ENCODE data around the gene UBXN11.

Gene UBXN11, protein sequence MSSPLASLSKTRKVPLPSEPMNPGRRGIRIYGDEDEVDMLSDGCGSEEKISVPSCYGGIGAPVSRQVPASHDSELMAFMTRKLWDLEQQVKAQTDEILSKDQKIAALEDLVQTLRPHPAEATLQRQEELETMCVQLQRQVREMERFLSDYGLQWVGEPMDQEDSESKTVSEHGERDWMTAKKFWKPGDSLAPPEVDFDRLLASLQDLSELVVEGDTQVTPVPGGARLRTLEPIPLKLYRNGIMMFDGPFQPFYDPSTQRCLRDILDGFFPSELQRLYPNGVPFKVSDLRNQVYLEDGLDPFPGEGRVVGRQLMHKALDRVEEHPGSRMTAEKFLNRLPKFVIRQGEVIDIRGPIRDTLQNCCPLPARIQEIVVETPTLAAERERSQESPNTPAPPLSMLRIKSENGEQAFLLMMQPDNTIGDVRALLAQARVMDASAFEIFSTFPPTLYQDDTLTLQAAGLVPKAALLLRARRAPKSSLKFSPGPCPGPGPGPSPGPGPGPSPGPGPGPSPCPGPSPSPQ

DNA sequence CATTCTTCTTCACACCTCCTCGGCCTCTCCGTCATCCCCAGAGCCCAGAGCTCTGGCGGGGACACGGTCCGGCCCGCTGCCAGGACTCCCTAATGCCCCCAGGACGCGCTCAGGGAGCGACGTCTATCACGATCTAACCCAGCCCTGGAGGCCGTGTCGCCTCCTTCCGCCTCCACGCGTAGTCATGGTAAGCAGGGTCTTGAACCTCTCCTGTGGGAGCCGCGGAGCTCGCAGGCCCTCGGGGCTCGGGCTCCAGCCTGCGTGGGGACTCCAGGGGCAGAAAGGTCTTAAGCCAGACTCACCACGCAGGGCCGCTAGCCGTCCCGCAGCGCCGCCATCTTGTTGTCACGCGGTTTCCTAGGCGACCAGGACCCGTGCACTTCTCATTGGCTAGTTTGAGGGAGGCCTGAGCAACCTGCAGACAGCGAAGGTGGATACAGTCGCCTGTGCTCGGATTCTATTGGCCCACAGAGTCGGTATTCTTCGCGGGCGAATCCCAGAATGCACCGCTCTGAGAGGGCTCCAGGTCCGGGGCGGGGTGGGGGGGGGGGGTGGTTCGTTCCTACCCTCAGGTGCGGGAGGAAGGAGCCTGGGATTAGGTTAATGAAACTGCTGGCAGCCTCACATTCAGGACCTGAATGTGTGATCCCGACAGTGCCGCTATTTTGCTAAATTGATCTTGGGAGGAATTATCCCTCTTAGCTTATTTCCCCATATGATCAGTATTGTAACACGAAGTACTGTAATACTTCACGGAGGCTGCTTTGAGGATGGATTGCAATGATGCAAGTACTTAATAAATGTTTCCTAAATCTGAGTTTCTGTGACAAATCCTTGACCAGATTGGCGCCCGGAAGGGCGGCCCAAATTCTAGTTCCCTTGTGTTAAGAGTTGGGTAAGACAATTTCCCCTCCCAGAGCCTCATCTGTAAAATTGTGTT lies at the start of gene UBXN11:
TSS of gene UBXN11 (minus strand) at position 347 of the 940 bp plus-strand sequence. CDS start 3,753 bp downstream, outside the sequence.
- peak; percentile 98 for DNase-seq

DNA sequence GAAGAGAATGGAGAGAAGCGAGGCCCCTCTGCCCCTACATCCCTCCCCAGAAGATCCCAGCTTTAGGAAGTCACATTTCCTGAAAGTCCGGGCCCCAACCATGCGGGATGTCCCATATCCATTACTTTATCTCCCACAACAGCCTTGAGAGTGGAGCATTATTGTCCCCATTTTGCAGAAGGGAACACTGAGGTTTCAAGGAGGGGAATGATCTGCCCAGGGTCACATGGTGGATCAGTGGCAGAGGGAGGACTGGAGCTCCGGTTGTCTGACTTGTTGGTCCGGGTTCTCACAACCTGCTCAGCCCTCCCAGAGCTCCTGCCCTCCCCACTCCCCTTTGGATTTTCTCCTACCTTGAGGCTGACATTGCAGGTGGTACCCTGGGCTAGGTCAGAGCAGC lies 49.7 kb upstream of the UBXN11 start:
- DNase-seq, result no peak

DNA sequence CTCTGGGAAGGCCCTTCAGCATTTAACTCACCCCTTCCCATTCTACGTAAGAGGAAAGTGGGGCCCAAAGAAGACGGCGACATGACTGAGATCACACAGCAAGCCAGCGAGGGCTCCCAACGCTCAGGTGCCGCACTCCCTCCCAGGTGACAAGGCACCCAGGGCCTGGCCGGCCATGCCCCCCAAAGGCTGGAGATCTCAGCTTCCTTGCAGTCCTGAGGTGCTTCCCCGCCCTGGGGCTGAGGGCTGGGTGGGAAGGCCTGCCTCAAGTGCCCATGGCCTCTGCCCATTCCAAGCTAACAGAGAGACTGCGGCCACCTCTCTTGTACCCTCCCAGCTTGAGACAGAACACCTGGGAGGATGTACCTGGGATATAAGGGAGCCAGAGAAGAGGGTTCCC lies 48.5 kb upstream of the UBXN11 start:
- DNase-seq, result no peak

DNA sequence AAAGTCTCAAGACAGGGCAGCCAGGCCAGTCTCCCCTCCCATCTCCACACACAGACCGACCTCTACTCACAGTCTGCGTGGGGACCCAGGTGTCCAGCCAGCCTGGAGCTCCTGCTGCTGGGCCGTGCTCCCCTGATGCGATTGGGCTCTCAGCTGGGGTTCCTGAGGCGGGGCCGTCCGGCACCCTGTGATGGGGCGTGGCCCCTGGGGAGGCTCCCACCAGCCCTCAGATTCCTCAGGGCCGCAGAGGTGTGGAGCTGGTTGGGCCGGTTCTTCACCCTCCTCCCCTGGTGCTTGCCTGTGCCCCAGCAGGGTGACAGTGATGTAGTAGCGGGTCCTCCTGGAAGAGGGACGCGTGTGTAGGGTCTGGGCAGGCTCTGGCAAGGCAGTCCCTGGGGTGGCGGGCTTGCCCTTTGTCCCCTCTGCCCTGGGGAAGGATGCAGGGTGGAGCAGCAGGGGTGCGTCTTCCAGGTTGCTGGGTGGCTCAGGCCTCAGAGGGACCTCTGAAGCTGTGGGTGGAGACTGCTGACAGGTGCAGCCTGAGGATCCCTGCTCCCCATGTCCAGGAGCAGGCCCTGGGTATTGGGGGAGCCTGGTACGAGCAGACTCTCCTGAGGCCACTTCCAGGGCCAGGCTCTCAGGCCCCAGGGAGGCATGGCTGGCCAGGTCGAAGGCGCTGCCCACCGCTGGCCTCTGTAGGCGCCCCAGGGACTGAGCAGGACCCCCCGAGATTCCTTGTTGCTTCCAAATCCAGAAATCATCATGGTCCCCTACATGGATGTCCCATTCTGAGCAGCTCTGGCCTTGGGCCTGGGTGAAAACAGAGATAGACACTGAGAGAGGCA lies 47.8 kb upstream of the UBXN11 start, which contains the start of gene CRYBG2:
TSS of gene CRYBG2 (minus strand) at position 155 of the 845 bp plus-strand sequence. CDS start 7,473 bp downstream, outside the sequence.
- no peak for DNase-seq

DNA sequence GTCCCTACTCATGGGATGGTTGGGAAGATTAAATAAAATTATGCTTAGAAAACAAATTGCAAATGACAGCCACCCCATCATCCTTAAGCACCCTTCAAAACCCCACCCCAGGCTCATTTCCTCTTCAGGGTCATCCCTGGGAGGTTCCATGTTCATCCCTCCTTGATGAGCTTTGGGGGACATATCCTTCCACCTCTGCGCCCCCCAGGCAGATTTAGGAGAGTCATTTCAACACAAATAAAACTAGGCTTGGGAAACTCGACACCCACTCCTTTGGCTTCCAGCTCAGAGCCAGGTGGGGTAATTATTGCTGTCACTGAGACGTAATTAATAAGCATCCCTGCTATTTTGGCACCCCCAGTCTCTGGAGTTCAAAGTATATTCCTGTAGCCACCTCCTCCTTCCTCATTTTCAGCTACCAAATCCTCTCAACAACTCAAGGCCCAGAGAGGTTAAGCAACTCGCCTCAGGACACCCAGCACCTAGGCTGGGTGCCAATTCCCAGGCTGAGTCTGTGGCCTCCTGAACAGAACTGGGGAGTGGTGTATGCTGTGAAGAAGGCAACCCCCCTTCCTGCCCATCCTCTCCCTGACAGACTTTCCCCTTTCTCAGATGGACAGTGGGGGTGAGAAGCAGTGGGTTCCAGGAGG lies 46.9 kb upstream of the UBXN11 start:
- peak; percentile 96 for DNase-seq

DNA sequence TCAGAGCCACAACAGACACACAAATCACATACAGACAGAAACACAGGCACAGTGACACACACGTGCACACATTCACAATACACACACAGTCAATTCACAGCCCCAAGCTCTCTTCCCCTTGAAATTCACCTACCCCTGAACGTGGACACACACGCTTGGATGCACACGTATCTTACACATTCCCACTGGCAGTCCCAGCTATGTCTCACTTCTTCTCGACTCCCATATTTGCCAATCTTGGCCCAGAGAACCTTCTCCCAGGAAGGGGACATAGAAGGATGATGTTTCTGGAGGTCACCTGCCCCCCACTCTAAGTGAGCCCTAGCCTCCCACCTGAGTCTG lies 45.9 kb upstream of the UBXN11 start:
- DNase-seq, result no peak

DNA sequence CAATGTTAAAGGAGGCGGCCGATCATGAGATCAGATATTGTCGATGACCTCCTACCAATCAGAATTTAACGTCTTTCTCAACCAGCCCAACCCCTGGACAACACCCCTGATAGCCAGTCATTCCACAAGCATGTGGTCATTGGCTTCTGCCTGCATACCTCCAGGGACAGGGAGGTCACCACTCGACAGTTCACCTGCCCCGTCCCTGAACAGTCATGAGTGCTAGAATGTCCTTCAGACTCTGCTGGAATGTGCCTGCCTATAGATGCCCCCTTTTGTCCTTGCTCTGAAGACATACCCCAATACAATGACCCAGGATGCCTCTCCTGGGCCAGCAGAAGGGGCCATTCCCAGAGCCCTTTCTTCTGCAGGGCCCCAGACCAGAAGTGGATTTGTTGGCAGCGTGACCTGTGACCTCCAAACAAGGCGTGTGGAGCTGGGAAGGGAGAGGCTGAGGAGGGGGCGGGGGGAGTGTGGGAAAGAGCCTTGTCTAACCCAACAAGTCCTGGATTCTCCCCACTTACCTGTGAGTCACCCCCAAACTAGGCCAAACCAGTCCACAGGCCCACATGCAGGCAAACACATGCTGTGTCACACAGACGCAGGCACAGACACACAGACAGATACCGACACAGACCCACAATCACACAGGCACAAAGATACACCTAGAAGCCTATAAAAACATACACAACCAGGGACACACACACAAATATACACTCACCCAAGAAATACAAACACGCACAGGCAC lies 45.3 kb upstream of the UBXN11 start:
- DNase-seq, result no peak

DNA sequence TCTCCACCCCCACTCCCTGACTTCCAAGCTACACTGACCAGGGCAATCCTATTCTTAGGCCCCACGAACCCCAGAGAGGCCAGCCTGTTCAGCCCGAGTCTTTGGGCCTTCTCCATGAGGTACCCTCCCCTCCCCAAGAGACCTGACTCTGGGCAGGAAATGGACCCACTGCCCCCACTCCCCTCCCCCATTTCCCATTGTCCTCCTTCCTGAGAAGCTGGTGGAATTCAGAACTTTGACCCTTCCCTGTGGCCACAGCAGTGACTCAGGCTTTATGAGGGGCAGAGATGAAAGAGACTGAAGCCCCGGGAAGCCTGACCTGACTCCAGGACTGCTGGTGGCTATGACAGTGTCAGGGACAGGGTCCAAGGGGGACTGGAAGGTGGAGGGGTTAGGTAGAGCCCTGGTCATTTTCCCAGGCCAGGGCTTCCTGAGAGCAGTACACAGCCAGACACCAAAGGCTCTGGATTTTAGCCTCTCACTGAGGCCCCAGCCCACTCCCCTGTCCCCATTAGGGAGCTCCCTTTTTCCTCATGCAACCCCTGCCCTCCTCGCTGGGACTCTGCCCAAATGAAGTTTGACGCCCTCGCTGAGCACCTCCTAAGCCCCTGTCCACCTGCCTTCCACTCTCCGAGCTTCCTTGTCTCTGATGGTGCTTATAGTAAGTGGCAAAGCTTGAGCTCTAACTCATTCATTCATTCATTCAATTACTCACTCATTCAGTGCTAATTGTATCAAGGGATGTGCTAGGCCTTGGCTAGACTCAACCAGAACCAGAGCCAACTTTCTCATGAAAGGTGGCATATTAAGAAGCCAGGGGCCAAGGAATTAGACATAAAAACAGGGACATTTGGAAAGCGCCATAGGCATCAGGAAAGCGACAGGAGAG lies 44.5 kb upstream of the UBXN11 start:
- DNase-seq, result no peak

DNA sequence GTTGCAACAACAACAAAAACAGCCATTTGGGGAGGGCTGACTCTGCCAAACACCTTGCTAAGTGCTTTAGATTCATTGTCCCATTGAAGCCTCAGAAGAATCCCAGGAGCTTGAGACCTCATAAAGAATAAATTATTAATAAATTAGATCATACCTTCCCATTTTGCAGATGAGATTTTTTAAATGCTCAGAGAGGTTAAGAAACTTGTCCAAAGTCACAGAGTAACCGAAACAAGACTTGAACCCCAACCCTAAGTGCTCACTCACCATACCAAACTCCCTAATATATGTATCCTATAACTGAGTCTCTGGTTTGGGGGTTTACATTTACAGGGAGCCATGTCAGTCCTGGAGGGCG lies 43.9 kb upstream of the UBXN11 start:
- no peak for DNase-seq

DNA sequence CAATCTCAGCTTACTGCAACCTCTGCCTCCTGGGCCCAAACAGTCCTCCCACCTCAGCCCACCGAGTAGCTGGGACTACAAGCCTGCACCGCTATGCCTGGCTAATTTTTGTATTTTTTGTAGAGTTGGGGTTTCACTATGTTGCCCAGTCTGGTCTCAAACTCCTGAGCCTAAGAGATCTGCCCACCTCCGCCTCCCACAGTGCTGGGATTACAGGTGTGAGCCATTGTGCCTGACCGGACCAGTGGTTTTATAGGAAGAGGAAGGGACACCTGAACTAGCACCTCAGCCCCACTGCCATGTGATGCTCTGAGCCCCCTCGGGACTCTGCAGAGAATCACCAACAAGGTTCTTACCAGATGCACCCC lies 43.4 kb upstream of the UBXN11 start:
- DNase-seq, result no peak

DNA sequence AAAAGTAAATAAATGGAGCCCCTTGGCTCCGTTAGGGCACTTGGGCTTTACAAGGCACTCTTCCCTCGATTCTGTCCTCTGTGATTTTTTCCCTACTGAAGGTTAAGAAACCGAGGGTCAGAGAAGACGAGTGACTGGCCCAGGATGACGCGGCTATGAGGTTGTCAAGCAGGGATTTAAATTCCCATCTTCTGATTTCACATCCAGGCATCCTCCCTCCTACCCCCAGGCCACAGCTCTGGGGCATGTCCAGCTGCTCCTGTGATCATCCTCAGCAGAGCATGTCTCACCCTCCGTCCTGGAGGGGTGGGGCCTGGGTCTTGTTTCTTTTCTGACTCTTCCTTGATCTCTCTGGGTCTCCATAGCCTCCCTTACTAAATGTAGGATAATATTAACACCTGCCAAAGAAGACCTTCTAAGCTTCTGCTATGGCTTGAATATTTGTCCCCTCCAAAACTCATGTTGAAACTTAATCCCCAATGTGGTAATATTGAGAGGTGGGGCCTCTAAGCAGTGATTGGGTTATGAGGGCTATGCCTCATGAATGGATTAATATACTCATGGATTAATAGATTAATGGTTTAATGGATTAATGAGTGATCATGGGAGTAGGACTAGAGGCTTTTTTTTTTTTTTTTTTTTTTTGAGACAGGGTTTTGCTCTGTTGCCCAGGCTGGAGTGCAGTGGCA lies 42.9 kb upstream of the UBXN11 start:
- no peak for DNase-seq

DNA sequence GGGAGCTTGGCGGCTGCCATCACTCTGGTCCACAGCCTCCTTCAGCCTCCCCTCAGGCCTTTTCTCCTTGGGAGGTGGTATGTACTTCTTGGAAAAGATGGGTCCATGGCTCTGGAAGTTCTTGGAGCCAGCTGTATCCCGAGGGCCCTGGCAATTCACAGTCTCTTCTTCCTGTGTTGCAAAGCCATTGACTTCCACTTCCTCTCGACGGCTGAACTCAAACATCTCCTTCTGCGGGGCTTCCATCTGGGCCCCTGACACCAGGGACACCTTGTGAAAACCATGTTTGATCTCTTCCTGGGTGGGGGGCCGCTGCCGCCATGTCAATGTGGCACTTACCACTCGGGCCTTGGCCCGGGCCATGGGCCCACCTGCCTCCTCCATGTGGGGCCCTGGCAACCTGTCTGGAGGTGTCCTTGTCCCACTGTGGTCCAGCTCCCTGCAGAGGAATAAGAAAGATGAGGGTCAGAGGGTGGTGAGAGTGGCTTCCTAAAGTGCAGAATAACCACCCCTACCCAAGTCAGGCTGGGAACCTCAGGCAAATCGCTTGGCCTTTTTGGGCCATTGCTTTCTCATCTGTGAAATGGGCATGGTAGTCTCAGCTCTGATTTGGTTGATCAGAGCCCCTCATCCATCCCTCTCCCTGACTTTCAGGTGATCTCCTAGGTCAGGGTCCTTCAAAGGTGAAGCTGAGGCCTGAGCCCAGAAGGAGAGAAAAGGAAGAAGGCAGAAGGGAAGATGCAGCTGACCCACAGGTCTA lies 40.0 kb upstream of the UBXN11 start:
- DNase-seq, result no peak

DNA sequence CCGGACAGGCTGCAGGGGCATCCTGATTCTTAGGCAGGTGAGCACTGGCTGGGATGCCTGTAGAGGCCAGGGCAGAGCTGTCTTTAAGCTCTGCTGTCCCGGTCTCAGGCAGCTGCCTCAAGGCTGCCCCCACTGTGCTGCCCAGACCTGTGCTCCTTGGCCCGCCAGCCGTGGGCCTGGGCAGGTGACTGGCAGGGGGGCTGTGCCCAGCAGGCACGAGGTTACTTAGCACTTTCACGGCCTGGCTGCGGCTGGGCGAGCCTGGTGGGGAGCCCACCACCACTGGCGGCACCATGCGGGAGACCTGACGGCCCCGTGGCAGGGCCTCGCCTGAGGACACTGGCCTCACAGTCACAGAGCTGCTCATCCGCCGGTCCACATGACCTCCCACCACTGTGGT lies 39.3 kb upstream of the UBXN11 start:
- DNase-seq, result no peak

DNA sequence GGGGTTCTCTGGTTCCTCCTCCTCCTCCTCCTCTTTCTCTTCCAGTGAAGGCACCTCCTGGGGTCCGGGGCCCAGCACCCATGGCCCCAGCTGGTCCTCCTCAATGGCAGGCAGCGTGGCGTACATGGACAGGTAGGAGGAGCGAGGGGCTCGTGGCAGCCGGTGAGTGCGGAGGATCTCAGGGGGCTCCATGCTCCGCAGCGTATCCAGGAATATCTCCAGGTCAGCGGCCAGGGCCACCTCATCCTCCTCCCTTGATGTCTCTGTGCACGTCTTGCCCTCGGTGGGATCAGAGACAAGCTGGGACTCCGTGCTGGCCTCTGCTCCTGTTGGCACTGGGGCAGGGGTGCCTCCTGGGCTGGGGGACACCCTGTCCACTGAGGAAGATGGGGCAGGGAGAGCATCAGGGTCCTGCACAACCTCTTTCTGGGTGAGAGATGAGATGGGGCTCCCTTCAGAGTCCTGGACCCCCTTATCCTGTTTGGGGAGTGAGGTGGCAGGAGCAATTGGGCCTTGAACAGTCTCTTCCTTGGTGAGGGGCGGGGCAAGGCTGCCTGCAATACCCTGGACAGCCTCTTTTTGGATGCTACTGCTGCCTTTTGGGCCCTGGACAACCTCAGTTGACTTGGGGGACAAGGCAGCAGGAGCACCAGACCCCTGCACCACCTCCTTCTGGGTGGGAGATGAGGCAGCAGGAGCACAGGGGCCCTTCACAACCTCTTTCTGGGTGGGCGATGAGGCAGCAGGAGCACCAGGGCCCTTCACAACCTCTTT lies 37.9 kb upstream of the UBXN11 start:
- DNase-seq, result no peak

DNA sequence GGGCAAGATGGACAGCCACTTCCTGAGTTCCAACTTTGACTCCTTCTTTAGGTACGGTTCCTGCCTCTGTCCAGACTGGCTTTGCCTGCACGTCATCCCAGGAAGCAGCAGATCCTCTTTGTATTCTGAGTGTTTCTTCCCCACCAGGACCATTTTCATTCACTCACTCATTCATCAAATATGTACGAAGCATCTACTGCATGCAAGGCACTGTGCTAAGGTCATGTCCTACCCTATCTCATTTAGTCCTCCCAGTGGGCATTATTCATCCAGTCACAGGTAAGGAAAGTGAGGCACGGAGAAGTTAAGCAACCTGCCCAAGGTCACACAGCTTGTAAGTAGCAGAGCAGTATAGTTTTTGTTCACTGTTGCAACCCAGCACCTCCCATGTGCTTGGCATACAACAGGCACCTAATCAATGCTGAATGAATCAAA lies 33.6 kb upstream of the UBXN11 start:
- DNase-seq, result no peak

DNA sequence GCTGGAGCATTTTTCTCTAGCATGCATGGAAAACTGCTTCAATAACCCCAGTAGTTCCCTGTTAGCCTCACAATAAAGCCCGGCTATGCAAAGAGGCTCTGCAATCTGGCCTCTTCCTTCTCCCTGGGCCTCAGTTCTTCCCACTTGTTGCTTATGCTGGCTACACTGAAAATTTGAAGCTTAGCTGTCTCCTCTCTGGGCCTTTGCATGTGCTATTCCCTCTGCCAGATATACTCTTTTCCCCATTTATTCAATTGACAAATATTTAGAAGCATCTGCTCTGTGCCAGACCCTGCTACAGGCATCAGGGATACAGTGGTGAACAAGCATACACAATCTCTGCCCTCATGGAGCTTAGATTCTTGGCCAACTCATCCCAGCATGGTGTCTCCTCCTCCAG lies 32.2 kb upstream of the UBXN11 start:
- DNase-seq, result peak; percentile 71

DNA sequence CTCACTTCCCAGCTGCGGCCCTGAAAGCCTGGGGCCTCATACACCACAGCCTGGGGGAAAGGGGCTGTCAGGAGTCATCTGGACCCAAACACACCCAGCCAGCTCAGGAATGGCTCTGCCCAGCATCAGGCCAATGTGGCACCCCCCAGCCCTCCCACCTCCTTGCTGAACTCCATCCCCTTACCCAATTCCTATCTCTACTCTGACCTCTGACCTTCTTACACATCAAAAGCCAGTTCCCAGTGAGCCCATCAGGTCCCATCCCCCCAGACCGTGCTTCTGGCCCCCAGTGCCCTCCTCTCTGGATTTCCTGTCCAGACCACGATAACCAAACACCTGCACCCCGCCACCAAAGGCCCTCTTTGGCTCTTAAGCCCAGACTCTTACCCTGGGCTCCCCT lies 31.2 kb upstream of the UBXN11 start:
- no peak for DNase-seq

DNA sequence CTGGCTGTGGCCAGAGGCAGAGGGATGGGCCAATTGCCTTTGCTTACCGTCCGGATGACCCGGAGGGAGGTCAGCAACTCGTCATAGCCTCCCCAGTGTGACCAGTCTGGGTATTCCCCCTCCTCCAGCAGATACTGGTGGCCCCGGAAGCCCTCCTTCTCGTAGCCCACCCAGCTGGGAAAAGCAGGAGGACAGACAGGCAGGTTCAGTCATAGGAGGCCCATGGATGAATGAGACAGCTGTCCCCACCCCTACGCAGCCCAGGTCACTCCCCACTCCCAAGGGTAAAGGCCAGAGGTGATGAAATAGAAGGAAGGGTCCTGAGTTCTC lies 30.7 kb upstream of the UBXN11 start:
- DNase-seq, result no peak
